OCI-LY3 (cell line): Measurements from ENCODE around the gene PGF.

Source experiments
- CTCF ChIP-seq: fragments of 200-600, 300-600 bp; sonication (generic); IDR thresholded peaks from 2 replicates; pipeline ENCODE4 v1.5.1; 2014; ENCODE audit warnings: antibody characterized with exemption, low read length, low read depth
- EZH2phosphoT487 ChIP-seq: fragments of 200-600 bp; shearing (Covaris generic); IDR thresholded peaks from 2 replicates; pipeline ENCODE4 v1.6.1; 2018; ENCODE audit warnings: antibody characterized with exemption, mixed run types, low read depth

GRCh38 chr14:75003250-75004027, 48.0 kb upstream of the PGF start:
- TF ChIP-seq CTCF (no peak), EZH2phosphoT487 (no peak)
